NCI-H510A (cell line): ENCODE data around the gene CRYBA4.

ENCODE experiments used
- DNase-seq: peaks from one replicate; lab custom pipeline; 2025; lab: John Stamatoyannopoulos, UW

Gene CRYBA4

GRCh38 chr22:26660961-26661578, 39.3 kb downstream of the CRYBA4 start:
- DNase-seq, result no peak

GRCh38 chr22:26662160-26662559, 40.4 kb downstream of the CRYBA4 start:
- no peak for DNase-seq

GRCh38 chr22:26663374-26663923, 41.7 kb downstream of the CRYBA4 start:
- no peak for DNase-seq

- DNase-seq, result no peak
Observed at GRCh38 chr22:26665813-26666231, 44.1 kb downstream of the CRYBA4 start.

DNA sequence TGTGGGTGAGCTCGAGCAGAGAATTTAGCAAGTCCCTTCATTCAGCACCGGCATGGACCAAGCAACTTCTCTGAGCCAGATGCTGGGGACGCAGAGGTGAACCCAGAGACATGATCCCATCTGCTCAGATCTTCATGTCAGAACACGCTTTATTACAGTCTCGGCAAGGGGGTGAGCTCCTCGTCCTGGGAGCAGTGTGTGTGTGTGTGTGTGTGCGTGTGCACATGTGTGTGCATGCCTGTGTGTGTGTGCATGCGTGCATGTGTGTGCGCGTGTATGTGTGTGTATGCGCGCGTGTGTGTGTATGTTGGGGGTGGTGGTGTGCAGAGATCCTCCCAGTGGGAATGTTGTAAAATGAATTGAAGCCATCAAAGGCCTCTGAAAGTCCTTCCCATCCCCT, 45.4 kb downstream of the CRYBA4 start:
- no peak for DNase-seq

DNA sequence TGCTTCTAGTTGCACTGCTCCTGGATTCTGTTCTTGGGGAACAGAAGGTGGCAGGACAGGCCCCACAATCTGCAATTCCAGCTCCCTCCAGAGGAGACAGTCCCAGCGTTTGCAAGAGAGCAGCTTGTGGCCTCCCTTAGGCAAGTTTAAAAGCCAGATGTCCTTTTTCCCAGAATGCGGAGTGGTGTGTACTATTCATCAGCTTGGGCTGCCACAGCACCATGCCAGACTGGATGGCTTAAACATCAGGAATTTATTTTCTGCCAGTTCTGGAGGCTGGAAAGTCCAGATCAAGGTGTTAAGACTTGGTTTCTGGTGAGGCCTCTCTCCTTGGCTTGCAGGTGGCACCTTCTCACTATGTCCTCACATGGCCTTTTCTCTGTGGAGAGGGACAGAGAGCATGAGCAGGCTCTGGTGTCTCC, 47.3 kb downstream of the CRYBA4 start:
- no peak for DNase-seq

DNA sequence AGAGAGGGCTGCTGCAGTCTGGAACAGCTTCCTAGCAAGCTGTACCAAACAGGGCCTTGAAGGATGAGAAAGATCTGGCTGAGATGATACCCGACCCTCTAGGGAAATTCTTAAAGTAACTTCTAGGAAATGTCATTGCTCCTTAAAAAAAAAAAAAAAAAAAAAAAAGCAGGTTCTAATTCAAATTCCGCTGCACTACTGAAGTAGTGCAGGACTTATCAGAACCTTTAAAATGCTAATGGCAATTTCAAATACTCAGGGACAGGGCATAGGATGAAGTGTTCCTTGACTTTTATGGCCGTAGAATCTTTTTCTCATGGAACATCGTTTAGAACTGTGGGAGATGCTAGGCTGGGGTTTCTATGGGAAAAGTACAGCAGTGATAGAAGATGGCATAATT, 48.7 kb downstream of the CRYBA4 start:
- DNase-seq, result no peak

DNA sequence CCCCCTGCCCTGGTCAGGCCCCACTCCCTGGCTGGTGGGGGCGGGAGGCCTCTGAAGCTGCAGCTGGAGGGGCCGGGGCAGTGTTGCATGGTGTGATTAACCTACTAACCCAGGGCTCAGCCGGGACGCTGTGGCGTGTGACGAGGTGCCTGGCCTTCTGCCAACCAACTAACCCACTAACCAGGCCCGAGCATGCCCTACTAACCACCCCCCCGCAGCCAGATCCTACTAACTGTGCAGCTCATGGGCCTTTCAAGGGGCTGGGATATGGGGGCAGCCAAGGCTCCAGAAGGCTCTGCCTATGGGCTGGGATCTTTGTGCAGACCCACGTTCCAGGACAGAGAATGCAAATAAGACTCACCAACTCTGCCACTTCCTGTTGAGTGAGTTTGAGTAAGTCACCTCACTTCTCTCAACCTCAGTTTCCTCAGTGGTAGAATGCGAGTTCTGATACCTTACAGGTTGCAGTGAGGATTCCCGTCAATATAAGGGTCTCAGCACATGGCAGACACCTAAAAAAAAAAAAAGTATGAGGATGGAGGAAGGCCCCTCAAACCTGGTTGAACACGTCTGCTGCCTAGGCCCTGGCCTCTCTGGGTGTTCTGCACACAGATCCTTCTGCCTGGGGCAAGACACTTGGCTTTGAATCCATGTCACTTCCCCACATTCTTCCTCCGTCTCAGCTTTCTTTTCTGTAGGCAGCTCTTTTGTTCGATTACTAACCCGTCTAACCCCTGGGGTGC, 49.7 kb downstream of the CRYBA4 start:
- no peak for DNase-seq

DNA sequence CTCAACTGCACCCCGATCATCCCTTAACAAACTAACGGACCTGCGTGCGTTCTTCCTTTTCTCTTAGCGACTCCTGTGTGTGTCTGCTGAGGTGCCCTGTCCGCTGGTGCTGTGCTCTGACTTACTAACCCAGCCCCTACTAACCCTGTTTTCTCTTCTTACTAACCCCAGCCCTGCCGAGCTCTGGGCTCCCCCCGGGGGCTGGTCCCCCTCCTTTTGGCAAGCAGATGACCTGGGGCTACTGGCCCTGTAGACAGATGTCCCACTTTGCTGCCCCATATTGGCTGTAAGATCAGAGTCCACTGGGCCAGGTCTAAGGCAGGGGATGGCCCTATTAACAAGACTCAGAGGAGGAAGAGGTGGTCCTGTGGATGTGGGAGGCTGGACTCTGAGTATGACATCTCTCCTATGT, 50.3 kb downstream of the CRYBA4 start:
- DNase-seq, result no peak

GRCh38 chr22:26672590-26673468, 51.1 kb downstream of the CRYBA4 start:
- DNase-seq, result peak; percentile 84

DNA sequence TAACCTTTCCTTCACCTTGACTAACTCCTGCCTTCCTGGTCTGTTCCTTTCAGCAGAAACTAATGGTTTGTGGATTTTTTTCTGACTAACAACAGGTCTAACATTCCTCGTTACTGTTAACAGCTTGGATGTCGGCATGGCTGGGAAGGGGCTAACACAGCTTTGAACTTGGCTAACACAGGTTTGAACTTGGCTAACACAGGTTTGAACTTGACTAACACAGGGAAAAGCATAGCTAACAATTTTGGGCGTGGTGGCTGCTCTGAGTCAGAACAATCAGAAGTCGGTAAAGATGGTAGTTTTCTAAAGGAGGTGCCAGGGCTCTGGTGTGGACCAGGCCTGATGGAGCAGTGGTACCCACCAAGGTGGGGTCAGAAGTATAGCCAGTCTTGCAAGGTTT, 51.7 kb downstream of the CRYBA4 start:
- DNase-seq, result no peak

DNA sequence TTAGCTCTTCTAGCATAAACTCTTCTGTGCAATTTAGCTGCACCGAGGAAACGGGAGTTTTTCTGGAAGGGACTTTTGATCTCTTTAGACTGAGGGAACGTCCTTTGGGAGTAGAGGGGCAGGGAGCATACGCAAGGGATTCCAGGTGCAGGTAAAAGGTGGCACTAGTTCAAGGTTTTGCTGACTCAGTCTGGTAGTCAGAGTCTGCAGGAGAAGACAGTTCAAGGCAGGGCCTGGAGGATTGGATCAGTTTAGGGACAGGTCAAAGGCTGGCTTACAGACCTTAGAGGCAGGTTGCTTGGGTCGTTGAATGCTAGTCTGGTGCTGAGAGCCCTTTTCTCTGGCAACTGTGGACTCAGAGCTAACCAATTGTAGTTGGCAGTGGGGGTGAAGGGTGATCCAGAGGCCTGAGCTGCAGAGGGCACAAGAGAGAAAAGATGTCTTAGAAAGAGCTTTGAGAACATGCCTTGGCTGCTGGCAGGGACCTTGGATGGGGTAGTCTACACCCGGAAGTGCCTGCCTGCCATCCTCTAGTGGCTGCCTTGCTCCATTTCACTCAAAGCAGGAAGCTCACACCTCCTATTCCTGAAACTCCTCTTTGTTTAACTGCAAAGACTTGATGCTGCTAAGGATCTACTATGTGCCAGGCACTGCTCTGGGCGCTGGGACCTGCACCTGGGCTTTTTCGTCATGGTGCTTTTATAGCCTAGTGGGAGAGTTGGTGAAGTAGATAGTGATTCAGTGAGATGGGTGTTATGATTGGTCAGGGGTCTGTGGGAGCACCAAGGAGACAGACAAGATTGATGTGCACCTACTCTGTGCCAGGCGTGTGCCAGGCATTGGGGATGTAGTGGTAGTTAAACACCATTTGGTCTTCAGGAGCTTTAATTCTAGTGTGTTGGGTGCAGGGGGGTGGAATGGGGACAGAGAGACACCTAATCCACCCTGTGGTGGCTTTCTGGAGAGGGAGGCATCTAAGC, 52.7 kb downstream of the CRYBA4 start:
- no peak for DNase-seq

DNA sequence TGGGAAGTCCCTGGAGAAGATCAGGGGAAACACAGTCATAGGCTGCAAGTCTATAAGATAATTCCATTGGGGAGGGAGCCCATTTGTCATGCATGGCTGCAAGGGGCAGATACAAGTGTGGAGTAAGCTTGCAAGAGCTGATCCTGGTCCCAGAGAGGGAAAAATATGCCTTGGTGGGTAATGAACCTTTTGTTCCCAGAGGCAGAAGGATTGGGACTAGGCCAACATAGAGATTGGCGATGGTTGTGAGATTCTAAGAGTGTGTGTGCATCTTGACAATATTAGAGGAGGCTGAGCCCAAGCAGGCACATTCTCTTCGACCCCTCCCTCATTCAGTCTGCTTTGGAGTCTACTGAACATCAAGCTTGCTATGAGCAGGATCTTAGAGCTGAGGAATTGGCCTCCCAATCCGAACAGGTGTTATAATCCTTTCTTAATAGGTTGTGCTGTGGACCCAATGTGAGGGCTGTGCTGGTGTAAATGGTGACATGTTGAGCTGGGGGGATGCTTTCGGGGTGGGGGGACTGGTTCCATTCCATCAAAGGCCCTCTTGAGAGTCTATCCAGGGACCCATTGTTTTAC, 54.0 kb downstream of the CRYBA4 start:
- DNase-seq, result no peak

DNA sequence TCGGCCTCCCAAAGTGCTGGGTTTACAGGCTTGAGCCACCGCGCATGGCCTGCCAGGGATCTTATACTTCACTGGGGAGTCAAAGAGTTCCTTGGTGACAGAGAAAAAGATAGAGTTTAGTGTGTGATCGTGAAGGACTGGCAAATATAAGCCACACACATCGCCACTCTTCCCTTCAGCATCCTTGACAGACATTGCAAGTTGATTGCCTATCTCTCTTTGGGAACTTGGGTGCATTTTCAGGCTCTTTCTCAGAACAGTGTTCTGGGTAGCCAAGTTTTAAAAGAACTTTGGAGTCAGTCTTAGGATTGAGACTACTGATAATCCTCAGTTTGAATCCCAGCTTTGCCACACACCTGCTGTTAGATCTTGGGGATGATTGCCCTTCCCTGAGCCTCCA, 55.5 kb downstream of the CRYBA4 start:
- no peak for DNase-seq

DNA sequence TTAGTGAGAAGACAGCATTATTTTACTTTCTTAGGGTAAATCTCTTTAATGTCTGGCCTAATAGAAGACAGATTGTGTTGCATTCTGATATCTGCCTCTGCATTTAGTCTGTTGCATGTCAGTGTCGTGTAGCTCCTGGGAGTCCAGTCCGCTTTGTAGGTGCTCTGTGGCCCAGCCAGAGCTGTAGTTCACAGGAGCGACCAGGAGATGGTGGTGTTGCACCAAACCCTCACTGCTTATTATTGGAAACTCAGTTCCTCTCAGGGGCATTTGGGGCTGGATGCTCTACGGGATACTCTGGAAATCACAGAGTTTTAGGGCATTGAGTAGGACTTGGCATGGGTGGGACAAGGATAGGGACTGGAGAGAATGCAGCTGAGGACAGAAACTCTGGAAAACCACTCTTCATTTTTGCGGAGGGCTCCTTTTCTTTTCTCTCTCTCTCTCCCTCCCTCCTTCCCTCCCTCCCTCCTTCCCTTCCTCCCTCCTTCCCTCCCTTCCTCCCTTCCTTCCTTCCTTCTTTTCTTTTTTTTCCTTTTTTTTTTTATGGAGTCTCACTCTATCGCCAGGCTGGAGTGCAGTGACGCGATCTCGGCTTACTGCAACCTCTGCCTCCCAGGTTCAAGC, 57.4 kb downstream of the CRYBA4 start:
- DNase-seq, result no peak
